WTC11 (cell line): ENCODE data around the gene GPC6.

ENCODE experiments used
- CREB1 ChIP-seq: sonication (generic); formaldehyde crosslinking; IDR thresholded peaks from 2 replicates; pipeline ENCODE4 v1.8.0; 2023; ENCODE audit warnings: mild to moderate bottlenecking, missing genetic modification reagents
- CTCF ChIP-seq: fragments of 200-600 bp; IDR thresholded peaks from 2 replicates; pipeline ENCODE4 v1.8.0; 2022; ENCODE audit warnings: antibody characterized with exemption
- E2F4 ChIP-seq: sonication (generic); formaldehyde crosslinking; IDR thresholded peaks from 2 replicates; pipeline ENCODE4 v1.8.1; 2022; ENCODE audit warnings: low read depth, mild to moderate bottlenecking, moderate library complexity, missing genetic modification reagents, borderline replicate concordance
- ESRRA ChIP-seq: sonication (generic); formaldehyde crosslinking; IDR thresholded peaks from 2 replicates; pipeline ENCODE4 v1.8.1; 2022; ENCODE audit warnings: mild to moderate bottlenecking, missing genetic modification reagents, borderline replicate concordance
- MAX ChIP-seq: sonication (generic); formaldehyde crosslinking; IDR thresholded peaks from 2 replicates; pipeline ENCODE4 v1.8.0; 2022; ENCODE audit warnings: mild to moderate bottlenecking, missing genetic modification reagents
- MXD4 ChIP-seq: fragments of 250-450 bp; sonication (Bioruptor Pico); IDR thresholded peaks from 2 replicates; pipeline ENCODE4 v1.8.0; 2021; ENCODE audit warnings: mild to moderate bottlenecking, moderate library complexity, borderline replicate concordance
- RORB ChIP-seq: fragments of 250-450 bp; sonication (Bioruptor Pico); IDR thresholded peaks from 2 replicates; pipeline ENCODE4 v1.9.0; 2021; ENCODE audit warnings: mild to moderate bottlenecking
- ZNF121 ChIP-seq: sonication (generic); formaldehyde crosslinking; IDR thresholded peaks from 2 replicates; pipeline ENCODE4 v1.8.0; 2023; ENCODE audit warnings: missing genetic modification reagents

GRCh38 chr13:94088742-94089141 is 862.1 kb downstream of the GPC6 start:
- TF ChIP-seq CREB1 (CRISPR knock-in tag) (no peak), ESRRA (CRISPR knock-in tag) (no peak), ZNF121 (CRISPR knock-in tag) (no peak), CTCF (no peak), RORB (CRISPR knock-in tag) (no peak), E2F4 (CRISPR knock-in tag) (no peak), MAX (CRISPR knock-in tag) (no peak), MXD4 (CRISPR knock-in tag) (no peak)
